H1 (cell line): ENCODE data around the gene CXCL12. TPM values are rescaled to one million over a fixed set of nuclear protein-coding genes. Genes with fewer than 3 reads are reported as not detected.

Source experiments
- CTCF ChIA-PET: fragments of 300-600 bp; sonication (Branson Sonifier 250); formaldehyde crosslinking; loops from one replicate; lab custom pipeline; 2021; ENCODE audit not compliant: partially characterized antibody; lab: Charles Lee
- POLR2A ChIA-PET: fragments of 300-600 bp; sonication (Branson Sonifier 250); formaldehyde crosslinking; loops from one replicate; lab custom pipeline; 2021; ENCODE audit warnings: inconsistent platforms; ENCODE audit not compliant: partially characterized antibody; lab: Charles Lee
- DNase-seq, 2 experiments: peaks; one replicate each; pipeline versions ENCODE4 v3.0.0 to v3.0.0-alpha.2; 2010 to 2022; ENCODE audit warnings: low spot score in 2 of 2, low read depth in 1 of 2, mixed read lengths in 1 of 2
- FAIRE-seq: peaks from 2 replicates; lab custom pipeline; 2011; peaks lifted over from hg19 to GRCh38; lab: Jason Lieb, UNC
- H2AFZ ChIP-seq: 2 replicates; pipeline ENCODE4 v1.8.1; 2012; ENCODE audit warnings: low read length, inconsistent platforms
- H2AK5ac ChIP-seq: 2 replicates; pipeline ENCODE4 v1.6.1; 2013; ENCODE audit warnings: low read depth, low read length
- H2BK120ac ChIP-seq: replicated peaks from 2 replicates; pipeline ENCODE3; 2013; ENCODE audit warnings: low read depth, low read length, inconsistent platforms
- H2BK12ac ChIP-seq: 2 replicates; pipeline ENCODE4 v1.6.1; 2013; ENCODE audit warnings: low read depth, low read length
- H2BK15ac ChIP-seq: 2 replicates; pipeline ENCODE4 v1.6.1; 2013; ENCODE audit warnings: low read length
- H2BK20ac ChIP-seq: 2 replicates; pipeline ENCODE4 v1.6.1; 2013; ENCODE audit warnings: low read length
- H2BK5ac ChIP-seq: 2 replicates; pipeline ENCODE4 v1.6.1; 2013; ENCODE audit warnings: low read depth, low read length
- H3K14ac ChIP-seq: 2 replicates; pipeline ENCODE4 v1.6.1; 2013; ENCODE audit warnings: inconsistent platforms; ENCODE audit not compliant: insufficient read length
- H3K18ac ChIP-seq: 2 replicates; pipeline ENCODE4 v1.6.1; 2013; ENCODE audit warnings: low read length; ENCODE audit errors: extremely low read depth
- H3K23ac ChIP-seq: 2 replicates; pipeline ENCODE4 v1.6.1; 2013; ENCODE audit warnings: inconsistent platforms; ENCODE audit not compliant: insufficient read length
- H3K23me2 ChIP-seq: 2 replicates; pipeline ENCODE4 v1.6.1; 2013; ENCODE audit warnings: low read depth, low read length
- H3K27ac ChIP-seq: 2 replicates; pipeline ENCODE4 v1.6.1; 2011; ENCODE audit warnings: low read depth, low read length, inconsistent platforms
- H3K27me3 ChIP-seq, 4 experiments: replicated peaks in 1 of 4; 1 replicate in 1 of 4; 2 replicates in 3 of 4; pipeline versions ENCODE4 v1.6.1 to v1.8.1; 2011 to 2013; ENCODE audit warnings: low read length in 3 of 4, mild to moderate bottlenecking in 3 of 4, inconsistent platforms in 2 of 4, mixed read lengths in 2 of 4, moderate library complexity in 1 of 4; ENCODE audit not compliant: control insufficient read depth in 3 of 4, insufficient read depth in 3 of 4; ENCODE audit errors: extremely low read depth in 1 of 4
- H3K36me3 ChIP-seq, 4 experiments: 2 replicates each; pipeline versions ENCODE4 v1.6.1 to v1.8.1; 2011 to 2013; ENCODE audit warnings: mild to moderate bottlenecking in 4 of 4, low read length in 3 of 4, moderate library complexity in 2 of 4, control low read depth in 1 of 4, inconsistent platforms in 1 of 4; ENCODE audit not compliant: insufficient read depth in 4 of 4, control insufficient read depth in 2 of 4
- H3K4ac ChIP-seq: replicated peaks from 2 replicates; pipeline ENCODE3; 2013; ENCODE audit warnings: low read length, low read depth, mixed read lengths, inconsistent platforms; ENCODE audit not compliant: insufficient read length
- H3K4me1 ChIP-seq, 4 experiments: replicated peaks in 1 of 4; 1 replicate in 1 of 4; 2 replicates in 3 of 4; pipeline versions ENCODE4 v1.6.1 to v1.8.1; 2011 to 2013; ENCODE audit warnings: low read length in 3 of 4, inconsistent platforms in 2 of 4, mixed read lengths in 1 of 4; ENCODE audit not compliant: insufficient read depth in 4 of 4, control insufficient read depth in 3 of 4
- H3K4me2 ChIP-seq, 2 experiments: 2 replicates each; pipeline versions ENCODE4 v1.6.1 to v1.8.1; 2011 to 2013; ENCODE audit warnings: low read depth in 2 of 2, low read length in 2 of 2, control low read depth in 1 of 2, inconsistent platforms in 1 of 2, mild to moderate bottlenecking in 1 of 2; ENCODE audit not compliant: insufficient read depth in 1 of 2
- H3K4me3 ChIP-seq, 4 experiments: fragments of 200-600, 300-600 bp in 1 of 4; sonication (generic), shearing (Covaris generic), sonication (Bioruptor Twin) in 1 of 4; 2 replicates each; pipeline versions ENCODE4 v1.5.1 to v1.8.1; 2011 to 2016; ENCODE audit warnings: low read length in 4 of 4, low read depth in 3 of 4, control low read depth in 2 of 4, inconsistent platforms in 2 of 4, mild to moderate bottlenecking in 2 of 4, mixed read lengths in 1 of 4, moderate library complexity in 1 of 4; ENCODE audit not compliant: insufficient read depth in 2 of 4; ENCODE audit errors: extremely low read depth in 1 of 4
- H3K56ac ChIP-seq: replicated peaks from 2 replicates; pipeline ENCODE3; 2013; ENCODE audit warnings: low read depth, mild to moderate bottlenecking, mixed read lengths, low read length, inconsistent platforms; ENCODE audit not compliant: insufficient read length
- H3K79me1 ChIP-seq: 2 replicates; pipeline ENCODE4 v1.6.1; 2013; ENCODE audit warnings: low read depth, low read length, control low read depth
- H3K79me2 ChIP-seq, 2 experiments: 2 replicates each; pipeline versions ENCODE4 v1.6.1 to v1.8.1; 2012 to 2013; ENCODE audit warnings: low read length in 2 of 2, mild to moderate bottlenecking in 2 of 2, inconsistent platforms in 1 of 2; ENCODE audit not compliant: insufficient read depth in 2 of 2, control insufficient read depth in 1 of 2
- H3K9ac ChIP-seq, 4 experiments: replicated peaks in 1 of 4; 1 replicate in 1 of 4; 2 replicates in 3 of 4; pipeline versions ENCODE4 v1.6.1 to v1.8.1; 2011 to 2013; ENCODE audit warnings: low read depth in 3 of 4, low read length in 3 of 4, control low read depth in 2 of 4, mild to moderate bottlenecking in 2 of 4, moderate library complexity in 2 of 4, inconsistent platforms in 1 of 4; ENCODE audit errors: extremely low read depth in 1 of 4
- H3K9me3 ChIP-seq, 2 experiments: 2 replicates each; pipeline versions ENCODE4 v1.6.1 to v1.8.1; 2012 to 2013; ENCODE audit warnings: mild to moderate bottlenecking in 2 of 2, moderate library complexity in 2 of 2, control low read depth in 1 of 2, inconsistent platforms in 1 of 2, low read depth in 1 of 2, low read length in 1 of 2, mixed read lengths in 1 of 2; ENCODE audit not compliant: insufficient read depth in 2 of 2
- H4K20me1 ChIP-seq, 2 experiments: replicated peaks in 1 of 2; 2 replicates each; pipeline versions ENCODE3 to v1.8.1; 2011 to 2013; ENCODE audit warnings: inconsistent platforms in 2 of 2, low read length in 2 of 2, mild to moderate bottlenecking in 1 of 2; ENCODE audit not compliant: insufficient read depth in 2 of 2, control insufficient read depth in 1 of 2
- H4K5ac ChIP-seq: 2 replicates; pipeline ENCODE4 v1.6.1; 2013; ENCODE audit warnings: low read length, low read depth, mixed read lengths, inconsistent platforms; ENCODE audit not compliant: insufficient read length
- H4K8ac ChIP-seq: 2 replicates; pipeline ENCODE4 v1.8.0; 2013; ENCODE audit warnings: mild to moderate bottlenecking, moderate library complexity, low read length, inconsistent platforms; ENCODE audit not compliant: insufficient read depth; ENCODE audit errors: extremely low read depth
- H4K91ac ChIP-seq: replicated peaks from 2 replicates; pipeline ENCODE3; 2013; ENCODE audit warnings: low read length, mixed read lengths, inconsistent platforms; ENCODE audit not compliant: insufficient read length
- CEBPB ChIP-seq: IDR thresholded peaks from 2 replicates; pipeline ENCODE4 v1.6.1; 2012; ENCODE audit warnings: low read depth, low read length
- CHD1 ChIP-seq: IDR thresholded peaks from 2 replicates; pipeline ENCODE4 v1.6.1; 2012; ENCODE audit warnings: low read depth, low read length, improper control_type of control experiment
- RNF2 ChIP-seq: fragments of 200-900, 300-1000 bp; sonication (generic); IDR thresholded peaks from 2 replicates; pipeline ENCODE4 v1.7.1; 2016; ENCODE audit warnings: borderline replicate concordance, low read depth, mild to moderate bottlenecking, antibody characterized with exemption, low read length; ENCODE audit not compliant: poor library complexity, severe bottlenecking; ENCODE audit errors: missing control alignments
- SRF ChIP-seq: IDR thresholded peaks from 2 replicates; pipeline ENCODE4 v1.6.1; 2011; ENCODE audit warnings: mild to moderate bottlenecking, low read depth, low read length, moderate library complexity
- YY1 ChIP-seq: IDR thresholded peaks from 2 replicates; pipeline ENCODE4 v1.6.1; 2011; ENCODE audit warnings: low read depth, mild to moderate bottlenecking, low read length
- WGBS, 2 experiments: shearing (Covaris generic) in 1 of 2; methylation state at CpG; one replicate each; pipeline versions ENCODE4 v1.1.6 to v1.1.7; 2013 to 2015; ENCODE audit warnings: low lambda C conversion rate in 2 of 2, mixed read lengths in 2 of 2, inconsistent platforms in 1 of 2, low coverage in 1 of 2, missing lambda C conversion rate in 1 of 2; ENCODE audit not compliant: insufficient replicate concordance in 2 of 2, insufficient coverage in 1 of 2, insufficient read length in 1 of 2; ENCODE audit errors: extremely low coverage in 1 of 2, missing lambda C conversion rate in 1 of 2; 5-methylcytosine and 5-hydroxymethylcytosine counted together
- polyA plus RNA-seq, 7 experiments: library from polyadenylated mRNA; depleted of rRNA in 3 of 7; stranded (reverse) in 5 of 7; unstranded in 2 of 7; fragments of >200 nt in 5 of 7; fragments of 200-250 nt in 2 of 7; gene quantifications; 1 replicate in 5 of 7; 2 replicates in 1 of 7; 4 replicates in 1 of 7; pipeline versions ENCODE4 v1.2.1 to v1.2.3, GENCODE V29; 2011 to 2013; ENCODE audit warnings: missing spikeins in 2 of 7, mixed read lengths in 2 of 7
- total RNA-seq: library from RNA; stranded (reverse); fragmentation: NEBNext Ultra II Directional; extraction: Animal tissue kit (Norgen Biotek cat#: 25700); gene quantifications from 2 replicates; pipeline ENCODE4 v1.2.1, GENCODE V29; 2021

Gene CXCL12
- total and polyA plus RNA-seq, 2 of the 8 experiments (the other 6 are each of a cell fraction or from before 2014, with no cell fraction given), result 51.4 to 53.8 TPM

GRCh38 chr10:44427037-44427436 lies 42.1 kb upstream of the CXCL12 start:
- no peak overlapping the region for H2BK20ac ChIP-seq
- H2AFZ ChIP-seq, result no peak overlapping the region
- no peak overlapping the region for H3K9ac ChIP-seq
- H3K23me2 ChIP-seq, result no peaks in the 10 kb centered on the region; the same call in 1 of the 2 replicates
- H3K4me3 ChIP-seq, result no peak overlapping the region
- no peak overlapping the region for H4K5ac ChIP-seq
- H4K20me1 ChIP-seq, result no peaks in the 10 kb centered on the region
- H4K8ac ChIP-seq, result no peak overlapping the region
- ChIA-PET CTCF (interaction anchor here (0.8 to 2.2 kb wide), 4 partner anchors 12 to 91 kb away, joined by 3 to 7 read pairs (median 4); no protein-coding TSS in a partner anchor), POLR2A (no interaction called here)
- no peaks in the 10 kb centered on the region for H3K79me1 ChIP-seq
- H3K27ac ChIP-seq, result no peak overlapping the region
- no peak overlapping the region for H2BK5ac ChIP-seq
- H3K4me1 ChIP-seq, result 0 out of 7 replicates have a peak, but pooled peaks cover 0 to 2% (median 0%) of the 10 kb centered on the region in 4 experiments
- no peak overlapping the region for H3K56ac ChIP-seq
- H3K4me2 ChIP-seq, result no peak overlapping the region
- no peak for DNase-seq
- no peak overlapping the region for H2BK15ac ChIP-seq
- no peak overlapping the region for H3K4ac ChIP-seq
- no peak for FAIRE-seq
- no peaks in the 10 kb centered on the region for H3K79me2 ChIP-seq
- no peak overlapping the region for H3K23ac ChIP-seq
- H2BK12ac ChIP-seq, result no peak overlapping the region
- H3K18ac ChIP-seq, result no peak overlapping the region
- 81% methylated on average over 5 of the region's 5 CpGs; no CpG with 5 or more reads in 1 of the 2 experiments for WGBS, 2 experiments
- H2AK5ac ChIP-seq, result no peak overlapping the region
- H3K27me3 ChIP-seq, result no peaks in the 10 kb centered on the region
- H2BK120ac ChIP-seq, result no peak overlapping the region
- H3K14ac ChIP-seq, result no peak overlapping the region
- 0 out of 4 replicates have a peak, but pooled peaks cover 3 to 6% of the 10 kb centered on the region in 2 experiments for H3K9me3 ChIP-seq
- H4K91ac ChIP-seq, result no peak overlapping the region
- no peaks in the 10 kb centered on the region for H3K36me3 ChIP-seq
- TF ChIP-seq CEBPB (no peak), SRF (no peak), RNF2 (no peak), CHD1 (no peak), YY1 (no peak)
